HG02884 (cell line): ENCODE data around the gene RAD51.

Experiments used
- ATAC-seq: cut with Tn5 transposase; IDR thresholded peaks from one replicate; pipeline ENCODE4 v1.9.1; 2021; ENCODE audit warnings: mild to moderate bottlenecking, moderate library complexity; ENCODE audit not compliant: unreplicated experiment

RAD51 gene

DNA sequence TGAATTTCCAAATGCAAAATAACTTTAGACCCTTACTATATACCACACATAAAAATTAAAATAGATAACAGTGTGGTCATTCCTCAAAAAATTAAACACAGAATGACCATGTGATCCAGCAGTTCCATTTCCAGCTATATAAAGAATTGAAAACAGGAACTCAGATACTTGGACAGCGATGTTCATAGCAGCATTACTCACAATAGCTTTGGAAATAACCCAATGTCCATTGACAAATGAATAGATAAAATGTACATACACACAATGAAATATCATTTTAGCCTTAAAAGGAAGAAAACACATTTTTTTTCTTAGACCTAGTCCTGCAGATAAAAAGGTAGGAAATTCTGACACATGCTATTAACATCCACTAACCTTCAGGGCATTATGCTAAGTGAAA lies 26.7 kb downstream of the RAD51 start:
- ATAC-seq = no peak

DNA sequence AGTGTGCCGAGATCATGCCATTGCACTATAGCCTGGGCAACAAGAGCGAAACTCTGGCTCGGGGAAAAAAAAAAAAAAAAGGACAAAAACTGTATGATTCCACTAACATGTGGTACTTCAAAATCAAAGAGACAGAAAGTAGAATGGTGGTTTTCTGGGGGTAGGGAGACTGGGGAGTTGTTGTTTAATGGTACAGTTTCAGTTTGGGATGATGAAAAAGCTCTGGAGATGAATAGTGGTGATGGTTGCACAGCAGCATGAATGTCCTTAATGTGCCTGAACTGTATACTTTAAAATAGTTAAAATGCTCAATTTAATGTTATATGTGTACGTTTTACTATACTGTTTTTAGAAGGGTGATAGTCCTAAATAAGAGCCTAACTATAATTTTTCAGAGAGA lies 27.4 kb downstream of the RAD51 start:
- ATAC-seq = no peak

- no peak for ATAC-seq
Observed at GRCh38 chr15:40722934-40723333, 28.0 kb downstream of the RAD51 start.

- ATAC-seq = no peak
Observed at GRCh38 chr15:40723919-40724318, 28.9 kb downstream of the RAD51 start.

DNA sequence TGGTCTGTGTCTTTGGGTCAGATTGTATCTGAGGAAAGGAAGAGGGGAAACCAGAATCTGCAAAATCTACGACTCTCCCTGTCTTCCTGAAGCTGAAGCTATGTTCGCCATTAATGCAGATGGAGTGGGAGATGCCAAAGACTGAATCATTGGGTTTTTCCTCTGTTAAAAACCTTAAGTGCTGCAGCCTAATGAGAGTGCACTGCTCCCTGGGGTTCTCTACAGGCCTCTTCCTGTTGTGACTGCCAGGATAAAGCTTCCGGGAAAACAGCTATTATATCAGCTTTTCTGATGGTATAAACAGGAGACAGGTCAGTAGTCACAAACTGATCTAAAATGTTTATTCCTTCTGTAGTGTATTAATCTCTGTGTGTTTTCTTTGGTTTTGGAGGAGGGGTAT lies 36.1 kb downstream of the RAD51 start:
- no peak for ATAC-seq

DNA sequence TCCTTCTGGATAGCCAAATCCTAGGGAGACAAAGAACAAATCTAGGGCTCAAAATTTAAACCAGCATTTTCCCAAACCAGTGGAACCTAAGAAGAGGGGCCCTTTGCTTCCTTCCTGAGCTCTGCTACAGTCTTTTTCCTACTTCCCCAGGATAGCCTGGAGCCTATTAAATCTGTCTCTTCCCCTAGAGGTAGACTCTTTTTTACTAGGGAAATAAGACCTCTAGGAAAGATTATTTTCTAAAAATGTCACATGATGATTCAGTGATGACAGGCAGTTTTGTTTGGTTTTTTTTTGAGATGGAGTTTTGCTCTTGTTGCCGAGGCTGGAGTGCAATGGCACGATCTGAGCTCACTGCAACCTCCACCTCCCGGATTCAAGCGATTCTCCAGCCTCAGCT lies 41.6 kb downstream of the RAD51 start:
- ATAC-seq = no peak

- ATAC-seq = no peak
Observed at GRCh38 chr15:40737048-40737447, 42.1 kb downstream of the RAD51 start.

DNA sequence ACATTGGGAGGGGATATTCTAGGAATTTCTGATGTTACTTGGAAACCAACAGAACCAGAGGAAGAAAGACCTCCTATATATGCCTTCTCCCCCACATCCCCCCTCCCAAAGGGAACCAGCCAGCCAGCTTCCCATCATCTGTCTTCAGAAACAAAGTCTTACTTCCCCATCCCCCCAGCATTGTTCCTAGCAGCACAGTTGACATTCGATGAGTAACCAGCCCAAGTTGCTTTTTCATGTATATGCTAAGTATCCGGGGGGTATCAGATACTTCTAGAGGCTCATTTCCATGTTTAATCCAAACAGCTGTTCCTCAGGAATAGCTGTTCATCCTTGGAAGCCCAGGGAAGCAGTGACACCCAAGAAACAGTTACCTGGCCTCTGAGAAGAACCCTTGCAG lies 44.1 kb downstream of the RAD51 start:
- ATAC-seq = no peak

GRCh38 chr15:40739854-40740253 lies 44.9 kb downstream of the RAD51 start:
- no peak for ATAC-seq

DNA sequence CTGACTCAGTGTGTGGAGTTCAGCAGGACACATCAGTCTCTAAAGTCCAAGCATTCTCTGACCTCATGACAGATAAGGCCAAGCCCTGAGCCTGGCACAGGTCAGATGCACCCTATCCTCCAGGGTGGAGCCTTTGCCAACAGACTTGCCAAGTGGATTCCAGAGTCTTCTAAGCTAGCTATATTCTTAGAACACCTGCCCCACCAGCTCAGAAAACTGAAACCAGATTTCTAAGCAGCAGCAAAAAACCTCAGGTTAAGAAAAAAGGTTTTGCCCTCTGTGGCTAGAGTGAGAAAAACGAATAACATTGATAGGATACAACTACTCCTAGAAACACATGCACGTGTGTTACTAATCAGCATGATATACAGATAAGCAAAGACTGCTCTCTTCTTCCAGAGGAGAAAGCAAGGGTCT lies 48.5 kb downstream of the RAD51 start:
- ATAC-seq = no peak

DNA sequence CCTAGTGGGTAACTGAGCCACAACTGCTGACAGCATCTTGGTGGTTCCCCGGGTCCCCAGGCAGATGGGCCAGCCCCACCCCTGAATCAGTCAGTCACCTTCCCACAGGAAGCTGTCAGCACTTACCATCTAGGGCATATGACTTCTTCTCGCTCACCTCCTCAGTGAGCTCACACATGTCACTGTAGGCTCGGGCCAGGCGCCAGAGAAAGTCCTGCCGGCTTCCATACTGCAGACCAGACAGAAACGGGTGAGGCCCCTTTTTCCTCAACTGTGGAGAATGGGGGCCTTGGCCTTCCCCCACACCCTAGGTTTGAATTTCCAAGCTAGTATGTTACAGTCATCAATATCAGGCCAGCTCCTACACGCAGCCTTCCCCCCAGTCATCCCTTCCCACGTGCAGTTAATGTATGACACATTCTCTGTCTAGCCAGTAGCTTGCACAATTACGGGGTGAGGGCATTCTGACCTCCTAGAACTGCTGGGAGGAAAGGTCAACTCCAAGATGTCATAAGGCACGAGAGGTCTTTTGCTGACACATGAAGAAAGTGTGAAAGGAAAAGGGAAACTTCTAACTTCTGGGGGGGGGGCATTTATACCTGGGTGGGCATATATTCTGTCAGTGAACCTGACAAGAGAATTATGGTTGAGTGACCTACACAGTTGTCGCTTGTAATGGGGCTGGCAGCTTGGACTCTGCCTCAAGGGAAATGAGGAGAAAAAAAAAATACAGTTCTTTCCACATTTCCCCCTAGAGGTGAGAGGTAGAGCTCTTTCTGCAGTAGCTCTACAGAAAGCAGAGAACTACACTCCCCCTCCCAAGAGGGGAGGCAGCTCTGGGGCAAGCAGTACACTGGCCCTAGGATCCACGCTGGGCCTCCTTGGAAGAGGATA lies 49.2 kb downstream of the RAD51 start:
- no peak for ATAC-seq

- no peak for ATAC-seq
Observed at GRCh38 chr15:40744815-40745152, 49.8 kb downstream of the RAD51 start.

DNA sequence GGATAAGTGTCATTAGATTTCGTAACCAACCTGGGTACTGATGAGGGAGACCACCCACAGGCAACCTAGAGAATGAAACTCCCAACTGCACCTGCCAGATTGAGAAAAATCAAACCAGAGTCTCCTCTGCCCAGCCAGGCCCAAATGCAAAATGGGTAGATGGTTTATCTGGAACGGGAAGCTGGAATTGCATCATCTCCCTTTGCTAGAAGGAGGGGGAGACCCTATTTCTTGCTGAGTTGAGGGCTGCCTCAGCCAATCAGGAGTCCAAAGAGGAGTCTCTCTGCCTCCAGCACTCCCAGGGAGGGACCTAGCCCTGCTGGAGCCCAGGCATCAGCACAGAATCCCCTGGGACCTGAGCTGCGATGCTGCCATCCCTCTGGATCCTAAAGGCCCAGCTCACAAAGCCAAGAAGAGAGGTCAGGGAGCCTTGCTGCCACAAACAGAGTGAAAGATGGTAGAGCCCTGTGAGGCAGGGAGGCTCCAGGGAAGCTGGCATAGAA lies 52.0 kb downstream of the RAD51 start:
- ATAC-seq = no peak

DNA sequence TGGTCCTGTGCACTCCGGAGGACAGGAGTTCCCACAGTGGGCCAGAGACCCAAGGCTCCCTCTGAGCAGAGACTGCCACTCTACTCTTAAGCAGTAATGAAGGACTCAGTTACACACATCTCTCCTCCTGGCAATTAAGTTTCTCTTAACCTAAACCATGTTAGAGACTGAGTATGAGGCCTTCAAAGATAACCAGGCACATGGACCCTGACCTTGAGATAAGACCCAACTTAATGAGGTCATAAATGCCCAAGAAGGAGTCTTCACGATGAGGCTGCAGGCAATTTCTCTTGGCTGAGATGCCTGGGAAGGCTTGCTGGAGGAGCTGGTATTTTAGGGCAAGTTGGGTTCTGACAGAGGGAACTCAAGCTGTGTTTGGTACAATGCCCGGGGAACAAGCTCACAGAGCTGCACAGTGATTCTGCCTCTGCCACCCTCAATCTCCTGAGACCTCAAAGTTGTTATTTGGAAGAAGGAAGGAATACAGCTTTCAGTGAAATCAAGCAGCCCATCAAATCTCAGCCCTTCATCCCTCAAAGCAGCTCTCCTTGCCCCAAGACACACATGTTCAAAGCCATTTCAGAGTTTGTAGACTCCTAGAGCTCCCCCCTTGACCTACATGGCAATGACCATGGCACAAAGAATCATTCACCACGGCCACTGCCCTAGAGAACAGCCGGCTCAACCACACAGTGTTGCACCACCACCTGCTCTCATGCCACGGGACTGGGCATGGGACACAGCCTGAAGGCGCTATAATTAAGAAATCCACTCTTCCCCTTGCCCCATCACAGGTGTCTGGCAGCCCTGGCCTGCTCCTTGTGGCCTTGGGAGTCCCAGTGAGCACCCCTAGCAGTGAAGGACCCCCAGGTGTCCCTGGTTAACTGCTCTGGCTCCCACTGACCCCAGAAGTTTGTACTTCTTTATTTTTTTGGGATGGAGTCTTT lies 53.0 kb downstream of the RAD51 start:
- no peak for ATAC-seq

DNA sequence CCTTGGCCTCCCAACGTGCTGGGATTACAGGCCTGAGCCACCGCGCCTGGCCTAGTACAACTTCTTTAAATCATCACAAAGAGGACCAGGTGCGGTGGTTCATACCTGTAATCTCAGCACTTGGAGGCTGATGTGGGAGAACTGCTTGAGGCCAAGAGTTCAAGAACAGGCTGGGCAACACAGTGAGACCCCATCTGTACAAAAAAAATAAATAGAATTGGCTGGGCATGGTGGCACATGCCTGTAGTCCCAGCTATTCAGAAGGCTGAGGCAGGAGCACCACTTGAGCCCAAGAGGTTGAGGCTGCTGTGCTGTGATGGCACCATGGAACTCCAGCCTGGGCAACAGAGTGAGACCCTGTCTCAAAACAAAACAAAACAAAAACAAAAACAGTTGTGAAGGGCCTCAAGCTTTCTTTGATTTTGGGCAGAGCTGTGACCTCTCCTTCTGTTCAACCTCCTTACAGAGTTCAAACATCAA lies 54.2 kb downstream of the RAD51 start:
- ATAC-seq = no peak

GRCh38 chr15:40750885-40751284 lies 55.9 kb downstream of the RAD51 start:
- no peak for ATAC-seq

- no peak for ATAC-seq
Observed at GRCh38 chr15:40751745-40752144, 56.8 kb downstream of the RAD51 start.

GRCh38 chr15:40754574-40754882 lies 59.6 kb downstream of the RAD51 start:
- no peak for ATAC-seq

- ATAC-seq = peak; percentile 77
Observed at GRCh38 chr15:40754883-40755811, 60.2 kb downstream of the RAD51 start, which contains the start of gene RMDN3. TSS of gene RMDN3 (minus strand) at chr15:40755254. CDS start at chr15:40754783, 471 bp downstream.

DNA sequence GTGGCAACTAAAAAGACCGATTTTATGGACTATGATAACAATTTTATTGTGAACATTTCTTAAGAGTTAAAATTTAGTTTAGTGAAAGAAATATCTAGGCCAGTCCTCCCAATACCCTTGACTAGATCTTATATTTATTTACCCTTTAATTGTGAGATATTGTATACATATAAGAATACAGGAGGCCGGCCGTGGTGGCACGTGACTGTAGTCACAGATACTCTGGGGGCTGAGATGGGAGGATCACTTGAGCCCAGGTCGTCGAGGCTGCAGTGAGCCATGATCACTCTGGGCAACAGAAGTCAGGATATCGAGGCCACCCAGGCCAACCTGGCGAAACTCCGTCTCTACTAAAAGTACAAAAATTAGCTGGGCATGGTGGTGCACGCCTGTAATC lies 60.8 kb downstream of the RAD51 start:
- ATAC-seq = no peak

DNA sequence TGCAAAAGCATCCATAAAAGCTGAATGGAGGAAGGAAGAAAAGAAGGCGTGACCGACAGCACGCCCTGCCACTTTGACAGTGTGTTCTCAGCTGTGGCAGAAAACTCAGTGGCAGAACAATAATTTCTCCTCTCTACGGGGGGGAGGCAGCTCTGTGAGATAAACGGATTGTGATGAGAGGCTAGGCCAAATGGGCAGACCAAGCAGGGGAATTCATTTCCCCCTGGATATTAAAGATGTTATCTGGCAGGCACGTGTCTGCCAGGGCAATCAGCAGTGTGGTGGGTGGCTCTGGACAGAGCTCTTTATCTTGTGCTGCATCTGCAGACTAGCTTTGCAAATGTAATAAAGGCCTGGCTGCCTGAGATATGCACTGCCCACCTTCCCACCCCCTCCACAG lies 62.0 kb downstream of the RAD51 start:
- ATAC-seq = no peak
